Measurements from ENCODE around the gene ITSN1.
"Not testable (repeated sequence)": the region's sequence is repeated elsewhere in the genome, so short reads cannot be mapped to it uniquely, and the experiment has no call there.

- TF ChIP-seq, protein P1, sequence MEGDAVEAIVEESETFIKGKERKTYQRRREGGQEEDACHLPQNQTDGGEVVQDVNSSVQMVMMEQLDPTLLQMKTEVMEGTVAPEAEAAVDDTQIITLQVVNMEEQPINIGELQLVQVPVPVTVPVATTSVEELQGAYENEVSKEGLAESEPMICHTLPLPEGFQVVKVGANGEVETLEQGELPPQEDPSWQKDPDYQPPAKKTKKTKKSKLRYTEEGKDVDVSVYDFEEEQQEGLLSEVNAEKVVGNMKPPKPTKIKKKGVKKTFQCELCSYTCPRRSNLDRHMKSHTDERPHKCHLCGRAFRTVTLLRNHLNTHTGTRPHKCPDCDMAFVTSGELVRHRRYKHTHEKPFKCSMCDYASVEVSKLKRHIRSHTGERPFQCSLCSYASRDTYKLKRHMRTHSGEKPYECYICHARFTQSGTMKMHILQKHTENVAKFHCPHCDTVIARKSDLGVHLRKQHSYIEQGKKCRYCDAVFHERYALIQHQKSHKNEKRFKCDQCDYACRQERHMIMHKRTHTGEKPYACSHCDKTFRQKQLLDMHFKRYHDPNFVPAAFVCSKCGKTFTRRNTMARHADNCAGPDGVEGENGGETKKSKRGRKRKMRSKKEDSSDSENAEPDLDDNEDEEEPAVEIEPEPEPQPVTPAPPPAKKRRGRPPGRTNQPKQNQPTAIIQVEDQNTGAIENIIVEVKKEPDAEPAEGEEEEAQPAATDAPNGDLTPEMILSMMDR (IDR thresholded peaks at IDR 0.05) = not testable (repeated sequence)
- not testable (repeated sequence) for TF ChIP-seq ZFX (IDR thresholded peaks at IDR 0.05; ENCODE audit: borderline replicate concordance)
These were observed 288.9 kb downstream of the ITSN1 start for GRCh38 chr21:33931052-33931798.
